Measurements from ENCODE around the gene TBC1D25.

- no peak for TF ChIP-seq CTCF (IDR thresholded peaks at IDR 0.05)
- TF ChIP-seq POLR2A (IDR thresholded peaks at IDR 0.05): no peak
Measured at GRCh38 chrX:48497871-48498270, 41.6 kb upstream of the TBC1D25 start.

Data from transverse colon (tissue), 3 donors.